T follicular helper cell (primary cell): Measurements from ENCODE around the gene ZNRF1.

Source experiments
- DNase-seq: peaks from one replicate; pipeline ENCODE4 v3.0.0-alpha.2; 2020; ENCODE audit warnings: low read depth

ZNRF1 gene

DNA sequence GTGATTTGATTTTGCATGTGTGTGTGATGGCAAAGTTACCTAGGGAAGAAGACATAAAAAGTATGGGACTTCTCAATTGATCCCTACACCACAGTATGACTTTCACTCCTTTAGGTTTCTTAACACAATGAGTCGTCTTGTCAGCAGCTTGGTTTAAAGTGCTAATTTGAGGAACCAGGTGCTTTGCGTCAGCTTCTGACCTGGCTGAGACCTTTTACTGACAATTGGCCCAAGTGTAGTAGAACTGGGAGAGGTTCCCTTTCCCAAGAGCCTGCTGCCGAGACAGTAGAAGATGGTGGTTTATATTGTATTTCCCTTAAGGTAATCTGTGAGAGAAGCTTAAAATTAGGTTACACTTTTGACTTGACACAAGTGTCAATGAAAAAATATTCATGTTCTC, 62.8 kb downstream of the ZNRF1 start:
- DNase-seq = no peak

- DNase-seq = no peak
Observed at GRCh38 chr16:75062135-75062975, 63.5 kb downstream of the ZNRF1 start.

GRCh38 chr16:75062976-75063346, 64.1 kb downstream of the ZNRF1 start:
- no peak for DNase-seq

- DNase-seq = no peak
Observed at GRCh38 chr16:75063549-75064088, 64.8 kb downstream of the ZNRF1 start.

- DNase-seq = no peak
Observed at GRCh38 chr16:75064403-75065148, 65.8 kb downstream of the ZNRF1 start.

DNA sequence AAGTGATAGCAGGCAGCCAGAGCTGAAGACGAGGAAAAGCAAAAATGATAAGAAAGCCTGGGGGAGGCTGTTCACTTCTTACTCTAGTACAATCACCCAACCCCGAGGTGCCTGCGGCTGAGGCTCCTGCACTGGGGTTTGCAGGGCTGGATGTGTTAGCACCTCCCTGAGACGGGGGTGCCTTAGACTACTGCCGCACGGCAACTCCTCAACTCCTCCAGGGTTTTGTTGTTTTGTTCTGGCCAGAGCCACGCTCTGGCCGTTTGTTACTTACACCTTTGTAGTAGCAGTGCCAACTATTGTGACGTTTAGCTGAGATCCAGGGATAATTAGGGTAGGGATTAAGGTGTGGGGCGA, 66.3 kb downstream of the ZNRF1 start:
- DNase-seq = no peak

DNA sequence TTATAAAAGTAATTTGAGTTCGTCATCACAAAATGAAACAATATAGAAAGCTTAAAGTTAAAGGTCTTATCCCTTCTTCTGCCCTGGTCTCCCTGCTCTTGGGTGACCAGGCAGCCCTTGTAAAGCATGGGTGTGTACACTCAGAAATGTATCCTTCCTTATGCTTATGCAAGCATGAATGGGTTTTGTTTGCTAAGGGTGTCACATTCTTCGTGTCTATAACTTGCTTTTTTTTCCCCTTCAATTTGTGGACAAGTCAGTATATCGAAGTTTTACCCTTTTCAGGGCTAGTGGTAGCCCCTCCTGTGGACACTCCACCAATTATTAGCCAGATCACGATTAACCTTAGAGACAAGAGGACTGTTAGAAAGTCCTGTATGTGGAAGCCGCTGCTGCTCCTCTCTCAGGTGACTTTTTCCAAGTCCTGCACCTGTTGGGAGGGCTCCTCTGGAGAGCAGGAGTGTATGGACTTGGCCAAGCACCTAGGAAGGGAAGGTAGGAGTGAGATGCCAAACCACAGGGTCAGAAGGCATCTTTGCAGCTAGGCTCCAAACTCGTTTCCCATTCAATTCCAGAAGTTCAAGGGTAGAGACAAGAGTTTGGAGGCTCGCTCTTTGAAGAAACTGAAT, 66.8 kb downstream of the ZNRF1 start:
- no peak for DNase-seq

DNA sequence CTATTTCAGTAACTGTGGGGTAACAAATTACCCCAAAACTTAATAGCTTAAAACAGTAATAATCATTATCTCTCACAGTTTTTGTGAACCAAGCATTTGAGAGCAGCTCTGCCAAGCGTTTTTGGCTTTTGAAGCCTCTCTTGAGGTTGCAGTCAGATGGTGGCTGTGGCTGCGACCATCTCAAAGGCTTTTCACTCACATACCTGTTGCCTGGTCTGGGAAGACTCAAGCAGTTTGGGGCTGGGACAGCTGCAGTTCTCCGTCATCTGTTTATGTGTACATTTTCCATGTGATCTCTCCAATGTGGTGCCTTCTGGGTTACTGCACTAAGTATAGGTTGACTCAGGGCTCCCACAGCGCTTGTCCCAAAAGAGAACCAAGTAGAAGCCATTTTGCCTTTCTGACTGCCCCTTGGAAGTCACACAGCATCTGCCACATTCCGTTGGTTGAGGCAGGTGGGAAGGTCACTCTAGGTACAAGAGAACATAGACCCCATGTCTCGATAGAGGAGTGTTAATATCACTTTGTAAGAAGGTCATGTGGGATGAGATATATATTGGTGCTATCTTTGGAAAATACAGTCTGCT, 68.1 kb downstream of the ZNRF1 start:
- no peak for DNase-seq

DNA sequence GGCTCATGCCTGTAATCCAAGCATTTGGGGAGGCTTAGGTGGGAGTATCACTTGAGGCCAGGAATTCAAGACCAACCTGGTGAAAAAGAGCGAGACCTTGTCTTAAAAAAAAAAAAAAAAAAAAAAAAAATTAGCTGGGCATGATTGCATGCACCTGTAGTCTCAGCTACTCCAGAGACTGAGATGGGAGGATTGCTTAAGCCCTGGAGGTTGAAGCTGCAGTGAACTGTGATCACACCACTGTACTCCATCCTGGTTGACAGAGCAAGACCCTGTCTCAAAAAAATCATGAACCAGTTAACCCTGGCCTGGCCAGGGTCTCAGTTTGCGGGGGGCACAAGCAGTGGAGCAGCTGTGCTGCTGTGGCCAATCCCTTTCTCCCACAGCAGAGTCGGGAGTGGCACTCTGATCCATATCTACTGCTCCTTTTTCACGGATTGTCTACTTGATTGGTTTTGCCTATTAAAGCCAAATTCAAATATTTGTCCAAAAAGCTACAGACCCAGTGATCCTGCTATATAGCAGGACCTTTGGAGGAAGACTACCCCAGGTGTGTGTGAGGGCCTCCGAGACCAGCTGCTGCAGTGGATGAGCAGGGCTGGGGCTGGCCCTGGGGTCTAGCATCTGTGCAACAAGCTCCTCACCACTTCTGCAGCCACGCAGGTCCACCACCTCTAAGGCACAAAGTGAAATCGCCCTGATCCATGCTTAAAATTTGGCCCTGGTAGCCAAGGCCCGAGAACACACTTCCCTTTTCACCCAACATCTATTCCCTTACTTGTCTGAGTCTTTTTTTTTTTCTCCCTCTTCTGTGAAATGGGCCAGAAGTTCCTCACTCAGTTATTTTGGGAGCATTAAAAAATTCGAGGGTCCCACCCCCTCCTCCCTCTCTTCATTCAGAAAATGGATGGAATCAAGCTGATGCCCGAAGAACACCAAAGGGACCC, 69.5 kb downstream of the ZNRF1 start:
- no peak for DNase-seq

- DNase-seq = no peak
Observed at GRCh38 chr16:75070012-75070841, 71.4 kb downstream of the ZNRF1 start.

DNA sequence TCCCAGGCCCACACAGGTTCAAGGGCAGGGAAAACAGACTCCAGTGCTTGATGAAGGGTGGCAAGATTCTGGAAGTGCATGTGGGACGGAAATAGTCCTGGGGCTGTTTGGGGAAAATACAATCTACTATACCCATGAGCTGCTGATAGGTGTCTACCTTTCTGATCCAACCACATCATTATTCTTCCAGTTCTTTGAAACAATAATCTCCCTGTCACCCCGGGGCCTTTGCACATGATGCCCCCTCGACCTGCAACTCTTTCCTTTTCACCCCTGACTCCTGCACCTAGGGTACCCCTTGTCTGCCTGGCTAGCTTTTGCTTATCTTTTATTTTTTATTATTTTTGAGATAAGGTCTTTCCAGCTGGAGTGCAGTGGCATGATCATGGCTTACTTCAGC, 72.8 kb downstream of the ZNRF1 start:
- DNase-seq = no peak

GRCh38 chr16:75072239-75072947, 73.6 kb downstream of the ZNRF1 start:
- no peak for DNase-seq

DNA sequence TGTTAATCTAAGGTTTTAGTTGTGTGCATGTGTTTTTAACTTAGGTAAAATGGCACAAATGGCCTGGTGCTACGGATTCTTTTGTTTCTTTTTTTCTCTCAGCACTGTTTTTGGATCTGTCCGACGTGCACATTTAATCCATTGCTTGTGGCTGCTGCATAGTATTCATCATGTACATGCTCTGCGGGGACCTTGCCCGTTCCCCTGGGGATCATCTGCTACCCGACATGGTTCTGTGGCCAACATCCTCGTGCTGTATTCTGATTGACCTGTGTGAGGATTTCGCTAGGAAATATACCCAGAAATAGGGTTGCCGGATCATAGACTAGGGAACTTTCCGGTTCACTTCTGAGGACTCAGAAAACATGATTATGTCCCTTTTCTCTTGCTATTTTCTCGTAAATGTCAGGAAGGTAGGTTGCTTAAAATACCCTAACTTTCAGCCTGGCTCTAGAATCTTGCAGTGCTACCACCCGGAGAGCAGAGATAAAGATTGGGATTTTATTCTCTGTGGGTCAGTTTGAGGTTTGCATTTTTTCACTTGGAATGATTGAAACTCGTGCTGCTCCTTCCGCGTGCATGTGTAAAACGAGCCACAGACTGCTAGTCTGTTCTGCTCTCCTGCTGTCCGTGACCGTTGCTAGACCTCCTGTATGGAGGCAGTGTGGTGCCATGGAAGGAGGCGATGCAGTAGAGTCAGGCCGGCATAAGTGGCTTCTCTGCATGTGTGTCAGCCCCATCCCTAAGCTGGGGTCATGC, 74.9 kb downstream of the ZNRF1 start:
- no peak for DNase-seq

DNA sequence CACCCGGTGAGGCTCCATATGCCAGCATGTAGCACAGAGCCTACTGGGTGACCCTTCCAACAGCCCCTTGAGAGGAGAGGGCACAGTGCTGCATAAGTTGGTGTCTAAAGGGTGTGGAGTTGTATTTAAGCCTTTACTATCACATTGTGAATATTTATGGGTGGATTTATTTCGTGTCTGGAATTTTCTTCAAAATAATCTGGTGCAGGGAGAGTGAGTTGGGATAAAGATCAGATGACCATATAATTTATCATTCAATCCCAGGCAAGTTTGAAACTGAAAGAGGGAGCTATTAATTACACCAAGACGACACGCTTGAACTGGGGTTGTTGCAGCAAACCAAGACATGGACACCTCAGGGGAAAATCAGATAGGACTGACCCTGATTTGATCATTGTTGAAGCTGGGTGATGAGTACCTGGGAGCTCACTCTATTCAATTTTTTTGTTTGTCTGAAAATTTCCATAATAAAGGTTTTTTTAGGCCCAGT, 75.5 kb downstream of the ZNRF1 start:
- DNase-seq = no peak

GRCh38 chr16:75074920-75075687, 76.3 kb downstream of the ZNRF1 start:
- peak; percentile 72 for DNase-seq

DNA sequence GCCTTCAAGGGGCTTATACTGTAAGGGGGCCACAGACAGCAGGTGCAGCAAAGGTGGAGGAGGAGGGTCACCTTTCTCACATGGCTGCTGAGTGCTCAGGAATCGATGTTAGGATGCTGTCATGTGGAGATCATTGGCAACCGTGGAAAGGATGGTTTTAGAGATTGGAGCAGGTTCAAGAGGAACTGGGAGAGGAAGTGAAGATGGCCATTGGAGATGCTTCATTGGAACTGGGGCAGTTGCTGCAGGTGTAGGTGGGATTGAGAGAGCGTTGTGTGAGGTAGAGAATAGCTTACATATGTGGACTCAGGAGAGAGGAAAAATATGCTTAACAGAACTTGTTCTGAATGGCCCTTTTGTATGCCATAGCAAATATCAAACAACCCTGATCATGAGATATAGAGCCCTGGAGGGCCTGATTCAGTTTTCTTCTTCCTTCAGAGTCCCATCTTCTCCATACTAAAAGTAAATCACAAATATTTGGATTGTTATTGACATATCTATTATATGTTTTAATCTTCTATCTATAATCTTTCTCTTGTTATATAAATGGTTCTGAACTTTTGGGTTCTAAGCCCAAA, 77.0 kb downstream of the ZNRF1 start:
- DNase-seq = no peak

DNA sequence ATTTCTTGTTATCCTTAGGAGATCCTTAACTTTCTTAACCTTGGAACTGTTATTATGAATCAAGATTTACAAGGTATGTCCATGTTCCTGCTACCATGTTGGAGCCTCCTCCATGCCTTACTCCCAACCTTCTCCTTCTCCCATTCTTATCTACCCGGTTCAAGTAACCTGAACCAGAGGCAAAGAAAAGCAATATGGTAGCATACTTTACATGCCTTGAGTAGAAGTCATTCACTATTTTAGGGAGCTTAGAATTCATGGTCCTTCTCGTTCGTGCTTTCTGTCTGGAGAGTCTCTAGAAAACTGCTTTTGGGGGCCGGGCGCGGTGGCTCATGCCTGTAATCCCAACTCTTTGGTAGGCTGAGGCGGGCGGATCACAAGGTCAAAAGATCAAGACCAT, 80.1 kb downstream of the ZNRF1 start:
- no peak for DNase-seq
